GM12878 (cell line): Measurements from ENCODE around the gene GRIA4. TPM values are rescaled to one million over a fixed set of nuclear protein-coding genes. Genes with fewer than 3 reads are reported as not detected.

ENCODE experiments used
- ATAC-seq: fragments of 200-7000 bp; cut with Tn5 transposase; 3 replicates; pipeline ENCODE4 v1.9.1; 2020; ENCODE audit warnings: mild to moderate bottlenecking, moderate library complexity
- BruUV-seq: library from RNA; stranded (reverse); fragments of 400-500 nt; replicated peaks from 2 replicates; lab custom pipeline; 2021; lab: Mats Ljungman, UMichigan
- CTCF ChIA-PET: fragments of 300-600 bp; sonication (Branson Sonifier 250); formaldehyde crosslinking; extraction: SDS; loops from one replicate; lab custom pipeline; 2021; ENCODE audit warnings: inconsistent platforms; lab: Yijun Ruan, JAX
- POLR2A ChIA-PET: fragments of 350-600 bp; formaldehyde crosslinking; extraction: SDS; loops from one replicate; lab custom pipeline; 2021; ENCODE audit warnings: inconsistent platforms; lab: Charles Lee
- RAD21 ChIA-PET: fragments of 300-600 bp; sonication (Branson Sonifier 250); formaldehyde crosslinking; loops from one replicate; lab custom pipeline; 2023; ENCODE audit warnings: antibody characterized with exemption; ENCODE audit not compliant: unreplicated experiment; lab: Charles Lee
- SMC1A ChIA-PET: fragments of 300-600 bp; sonication (Branson Sonifier 250); formaldehyde crosslinking; loops from one replicate; lab custom pipeline; 2023; ENCODE audit not compliant: unreplicated experiment, uncharacterized antibody; lab: Charles Lee
- DNase-seq: peaks from one replicate; pipeline ENCODE4 v3.0.0-alpha.2; 2011; ENCODE audit warnings: low read depth, low spot score
- FAIRE-seq: peaks from 3 replicates; lab custom pipeline; 2011; peaks lifted over from hg19 to GRCh38; lab: Jason Lieb, UNC
- H2AFZ ChIP-seq: 2 replicates; pipeline ENCODE4 v1.6.0; 2011; ENCODE audit warnings: low read depth, low read length, control low read depth; ENCODE audit not compliant: control insufficient read depth
- H3K27ac ChIP-seq: 2 replicates; pipeline ENCODE4 v1.5.1; 2011; ENCODE audit warnings: control low read depth; ENCODE audit not compliant: control insufficient read depth, insufficient read depth
- H3K27me3 ChIP-seq, 2 experiments: replicated peaks in 1 of 2; 2 replicates each; pipeline versions ENCODE4 v1.6.0 to v1.6.1; 2011; ENCODE audit warnings: low read length in 1 of 2; ENCODE audit not compliant: control insufficient read depth in 2 of 2, insufficient read depth in 2 of 2
- H3K36me3 ChIP-seq, 2 experiments: 2 replicates each; pipeline ENCODE4 v1.5.1; 2011; ENCODE audit warnings: low read length in 1 of 2; ENCODE audit not compliant: control insufficient read depth in 2 of 2, insufficient read depth in 2 of 2
- H3K4me1 ChIP-seq: 2 replicates; pipeline ENCODE4 v1.6.1; 2011; ENCODE audit warnings: mild to moderate bottlenecking, low read length, moderate library complexity, mixed read lengths; ENCODE audit not compliant: control insufficient read depth, insufficient read depth
- H3K4me2 ChIP-seq: 2 replicates; pipeline ENCODE4 v1.6.0; 2011; ENCODE audit warnings: control low read depth; ENCODE audit not compliant: control insufficient read depth, insufficient read depth
- H3K4me3 ChIP-seq: fragments of 200-600 bp; sonication (generic); 2 replicates; pipeline ENCODE4 v1.5.1; 2016
- H3K79me2 ChIP-seq: 2 replicates; pipeline ENCODE4 v1.6.0; 2011; ENCODE audit warnings: low read length; ENCODE audit not compliant: control insufficient read depth, insufficient read depth
- H3K9ac ChIP-seq: 2 replicates; pipeline ENCODE4 v1.8.0; 2011; ENCODE audit warnings: low read length, control low read depth, mixed read lengths; ENCODE audit not compliant: control insufficient read depth, insufficient read depth
- H3K9me3 ChIP-seq: replicated peaks from 3 replicates; pipeline ENCODE4 v1.5.1; 2011; ENCODE audit warnings: mild to moderate bottlenecking, low read length; ENCODE audit not compliant: control insufficient read depth, insufficient read depth
- H4K20me1 ChIP-seq: 2 replicates; pipeline ENCODE4 v1.6.0; 2011; ENCODE audit not compliant: control insufficient read depth, insufficient read depth
- ATF3 ChIP-seq: IDR thresholded peaks from 2 replicates; pipeline ENCODE4 v1.6.1; 2011; ENCODE audit warnings: low read depth, mild to moderate bottlenecking, low read length, moderate library complexity, borderline replicate concordance; ENCODE audit errors: extremely low read depth
- BCL3 ChIP-seq: IDR thresholded peaks from 2 replicates; pipeline ENCODE4 v1.6.1; 2011; ENCODE audit warnings: borderline replicate concordance, low read depth, mild to moderate bottlenecking, moderate library complexity, low read length; ENCODE audit not compliant: insufficient read depth, poor library complexity, severe bottlenecking
- BMI1 ChIP-seq: fragments of 450-650 bp; IDR thresholded peaks from 2 replicates; pipeline ENCODE4 v1.6.1; 2016; ENCODE audit warnings: mild to moderate bottlenecking, moderate library complexity, borderline replicate concordance
- CBFB ChIP-seq: IDR thresholded peaks from 2 replicates; pipeline ENCODE4 v1.6.1; 2016; ENCODE audit warnings: antibody characterized with exemption, low read depth
- EGR1 ChIP-seq, 2 experiments: IDR thresholded peaks; 1 replicate in 1 of 2; 2 replicates in 1 of 2; pipeline ENCODE4 v1.6.1; 2011 to 2012; ENCODE audit warnings: low read depth in 2 of 2, low read length in 2 of 2, borderline replicate concordance in 1 of 2, mild to moderate bottlenecking in 1 of 2, moderate library complexity in 1 of 2
- FOS ChIP-seq: IDR thresholded peaks from 3 replicates; pipeline ENCODE4 v1.6.1; 2011; ENCODE audit warnings: borderline replicate concordance; ENCODE audit not compliant: insufficient read length; ENCODE audit errors: extremely low read depth
- IKZF2 ChIP-seq, 2 experiments: fragments of 450-650 bp; IDR thresholded peaks; 2 replicates each; pipeline ENCODE4 v1.6.1; 2017; ENCODE audit warnings: mild to moderate bottlenecking in 2 of 2, moderate library complexity in 2 of 2
- IRF3 ChIP-seq: fragments of 450-650 bp; IDR thresholded peaks from 2 replicates; pipeline ENCODE4 v1.6.1; 2014; ENCODE audit warnings: mild to moderate bottlenecking
- IRF4 ChIP-seq: IDR thresholded peaks from 2 replicates; pipeline ENCODE4 v1.6.1; 2011; ENCODE audit warnings: low read depth, low read length
- JUNB ChIP-seq: IDR thresholded peaks from 2 replicates; pipeline ENCODE4 v1.6.1; 2016; ENCODE audit warnings: antibody characterized with exemption, mild to moderate bottlenecking
- KDM1A ChIP-seq: fragments of 200-600 bp; sonication (generic); IDR thresholded peaks from 2 replicates; pipeline ENCODE4 v1.6.1; 2016; ENCODE audit warnings: borderline replicate concordance
- NFIC ChIP-seq: IDR thresholded peaks from 2 replicates; pipeline ENCODE4 v1.6.1; 2012; ENCODE audit warnings: low read depth, mild to moderate bottlenecking, inconsistent platforms, low read length, moderate library complexity
- PML ChIP-seq: IDR thresholded peaks from 2 replicates; pipeline ENCODE4 v1.6.1; 2012; ENCODE audit warnings: low read length, inconsistent platforms
- POLR2AphosphoS5 ChIP-seq: IDR thresholded peaks from 2 replicates; pipeline ENCODE4 v1.6.1; 2011; ENCODE audit warnings: mild to moderate bottlenecking, low read length, inconsistent platforms
- SP1 ChIP-seq: IDR thresholded peaks from one replicate; pipeline ENCODE4 v1.6.1; 2011; ENCODE audit warnings: low read depth, low read length
- ZNF274 ChIP-seq: IDR thresholded peaks from one replicate; pipeline ENCODE4 v1.8.0; 2011; ENCODE audit not compliant: insufficient read length, insufficient read depth
- WGBS: methylation state at CpG from one replicate; pipeline ENCODE4 v1.1.6; 2016; ENCODE audit warnings: low lambda C conversion rate; ENCODE audit not compliant: insufficient replicate concordance, insufficient coverage; ENCODE audit errors: missing lambda C conversion rate; 5-methylcytosine and 5-hydroxymethylcytosine counted together
- in situ Hi-C: fragments of 300-500 bp; cut with MboI; formaldehyde crosslinking; loops from 9 replicates; pipeline ENCODE4 v1.14.3; 2018; ENCODE audit warnings: mixed read lengths
- intact Hi-C: fragments of 100-400 bp; cut with micrococcal nuclease; formaldehyde crosslinking; loops from one replicate; pipeline ENCODE4 v1.14.2; 2022; ENCODE audit not compliant: unreplicated experiment
- polyA plus RNA-seq, 11 experiments: library from polyadenylated mRNA; depleted of rRNA in 4 of 11; unstranded in 6 of 11; stranded (reverse) in 5 of 11; fragments of >200 nt; fragmentation: Nextera tagmentation in 4 of 11; fragmentation: Illumina TruSeq in 1 of 11; extraction: Ambion mirVana in 4 of 11; extraction: Trizol in 1 of 11; gene quantifications; 1 replicate in 1 of 11; 2 replicates in 10 of 11; pipeline versions ENCODE4 v1.2.1 to v1.2.3, GENCODE V29; 2011 to 2016; ENCODE audit warnings: inconsistent platforms in 2 of 11, missing spikeins in 2 of 11, low read depth in 1 of 11
- total RNA-seq, 4 experiments: library from RNA; depleted of rRNA in 3 of 4; stranded (reverse); fragments of >200 nt in 3 of 4; fragmentation: Illumina TruSeq in 1 of 4; extraction: Trizol in 1 of 4; gene quantifications; 2 replicates each; pipeline versions ENCODE4 v1.2.1 to v1.2.3, GENCODE V29; 2013 to 2021

GRIA4 gene
- total and polyA plus RNA-seq, 10 of the 15 experiments (the other 5 are each of a cell fraction or from before 2014, with no cell fraction given): 0.04 TPM; not detected in 9

GRCh38 chr11:105613183-105613582 is 3.3 kb downstream of the GRIA4 start:
- no peaks in the 10 kb centered on the region for H3K4me1 ChIP-seq
- SMC1A ChIA-PET: no interaction called here
- TF ChIP-seq JUNB (no peak), NFIC (no peak), EGR1 (IDR thresholded peaks at IDR 0.05; ENCODE audit: borderline replicate concordance in 1 of 2, low read depth in 2 of 2, low read length in 2 of 2) (no peak), IRF3 (no peak), PML (no peak)
- TF ChIP-seq, all 136 proteins: peak for 0
- POLR2A ChIA-PET: no interaction called here
- no peak overlapping the region for H3K27ac ChIP-seq
- H3K9ac ChIP-seq: no peak overlapping the region
- H3K27me3 ChIP-seq: peaks cover 0 to 3% of the 10 kb centered on the region in 2 experiments; a peak in 1 of 4 replicates
- FAIRE-seq: no peak
- no peaks in the 10 kb centered on the region for H3K9me3 ChIP-seq
- no peak overlapping the region for H2AFZ ChIP-seq
- H3K79me2 ChIP-seq: no peaks in the 10 kb centered on the region
- intact Hi-C loops: no loop called here
- DNase-seq: no peak
- no TSS peak for BruUV-seq
- no peak overlapping the region for H3K4me3 ChIP-seq
- CTCF ChIA-PET: interaction anchor here (0.7 kb wide), 1 partner anchor 138 kb away, joined by 3 read pairs; no protein-coding TSS in a partner anchor
- RAD21 ChIA-PET: no interaction called here
- in situ Hi-C loops: no loop called here
- no peaks in the 10 kb centered on the region for H3K36me3 ChIP-seq
- no peak for ATAC-seq
- H3K4me2 ChIP-seq: no peak overlapping the region
- no peaks in the 10 kb centered on the region; the same call in 1 of the 2 replicates for H4K20me1 ChIP-seq

GRCh38 chr11:105618343-105618955 is 8.6 kb downstream of the GRIA4 start:
- no peaks in the 10 kb centered on the region for H3K4me1 ChIP-seq
- ATAC-seq: no peak
- 0% methylated on average over 2 of the region's 2 CpGs for WGBS
- BruUV-seq: no TSS peak
- ChIA-PET SMC1A (no interaction called here), RAD21 (no interaction called here), POLR2A (no interaction called here), CTCF (no interaction called here)
- no peak overlapping the region for H3K9ac ChIP-seq
- no peaks in the 10 kb centered on the region for H3K9me3 ChIP-seq
- H3K36me3 ChIP-seq: no peaks in the 10 kb centered on the region
- H3K4me2 ChIP-seq: no peak overlapping the region
- H3K27ac ChIP-seq: no peak overlapping the region
- H3K27me3 ChIP-seq: no peaks in the 10 kb centered on the region
- no peaks in the 10 kb centered on the region; the same call in 1 of the 2 replicates for H4K20me1 ChIP-seq
- H2AFZ ChIP-seq: no peak overlapping the region
- in situ Hi-C loops (no loop called here), intact Hi-C loops (no loop called here)
- DNase-seq: no peak
- no peak for FAIRE-seq
- H3K79me2 ChIP-seq: no peaks in the 10 kb centered on the region
- H3K4me3 ChIP-seq: no peak overlapping the region
- TF ChIP-seq IRF4: no peak
- no peak for TF ChIP-seq SP1
- TF ChIP-seq PML: no peak
- TF ChIP-seq ATF3: no peak
- no peak for TF ChIP-seq KDM1A
- TF ChIP-seq BMI1: no peak
- TF ChIP-seq BCL3: no peak
- TF ChIP-seq FOS: no peak
- TF ChIP-seq ZNF274: no peak
- no peak for TF ChIP-seq IKZF2 (IDR thresholded peaks at IDR 0.05)
- TF ChIP-seq CBFB: no peak
- TF ChIP-seq POLR2AphosphoS5: no peak
